GM12891 (cell line): ENCODE measurements around the gene MRS2.

Source experiments
- PAX5 ChIP-seq: IDR thresholded peaks from 2 replicates; pipeline ENCODE4 v1.6.1; 2011; ENCODE audit warnings: low read length, moderate library complexity, mild to moderate bottlenecking; ENCODE audit not compliant: insufficient read depth, severe bottlenecking
- POLR2A ChIP-seq: IDR thresholded peaks from 2 replicates; pipeline ENCODE4 v1.6.1; 2011; ENCODE audit warnings: low read depth, low read length, control low read depth
- POLR2AphosphoS5 ChIP-seq: IDR thresholded peaks from 2 replicates; pipeline ENCODE4 v1.6.1; 2011; ENCODE audit warnings: low read depth, low read length, control low read depth
- POU2F2 ChIP-seq: IDR thresholded peaks from 2 replicates; pipeline ENCODE4 v1.6.1; 2011; ENCODE audit warnings: low read depth, mild to moderate bottlenecking, control low read depth, low read length, moderate library complexity
- SPI1 ChIP-seq: IDR thresholded peaks from 2 replicates; pipeline ENCODE4 v1.6.1; 2011; ENCODE audit warnings: low read depth, low read length, control low read depth
- TAF1 ChIP-seq: IDR thresholded peaks from 2 replicates; pipeline ENCODE4 v1.6.1; 2011; ENCODE audit warnings: low read depth, low read length, control low read depth

GRCh38 chr6:24412294-24412693, 9.6 kb downstream of the MRS2 start:
- TF ChIP-seq POLR2A (no peak), POU2F2 (no peak), TAF1 (no peak), POLR2AphosphoS5 (no peak), SPI1 (no peak), PAX5 (no peak)
